ENCODE results near the gene NSD1. TPM values are rescaled to one million over a fixed set of nuclear protein-coding genes. Genes with fewer than 3 reads are reported as not detected.
A peak's percentile ranks its signal among the peaks of the same experiment; 100 is the strongest.

NSD1 gene
- total and polyA plus RNA-seq, 10 of the 15 experiments (the other 5 are each of a cell fraction or from before 2014, with no cell fraction given) = 7.0 to 57.9 (median 30.4) TPM

DNA sequence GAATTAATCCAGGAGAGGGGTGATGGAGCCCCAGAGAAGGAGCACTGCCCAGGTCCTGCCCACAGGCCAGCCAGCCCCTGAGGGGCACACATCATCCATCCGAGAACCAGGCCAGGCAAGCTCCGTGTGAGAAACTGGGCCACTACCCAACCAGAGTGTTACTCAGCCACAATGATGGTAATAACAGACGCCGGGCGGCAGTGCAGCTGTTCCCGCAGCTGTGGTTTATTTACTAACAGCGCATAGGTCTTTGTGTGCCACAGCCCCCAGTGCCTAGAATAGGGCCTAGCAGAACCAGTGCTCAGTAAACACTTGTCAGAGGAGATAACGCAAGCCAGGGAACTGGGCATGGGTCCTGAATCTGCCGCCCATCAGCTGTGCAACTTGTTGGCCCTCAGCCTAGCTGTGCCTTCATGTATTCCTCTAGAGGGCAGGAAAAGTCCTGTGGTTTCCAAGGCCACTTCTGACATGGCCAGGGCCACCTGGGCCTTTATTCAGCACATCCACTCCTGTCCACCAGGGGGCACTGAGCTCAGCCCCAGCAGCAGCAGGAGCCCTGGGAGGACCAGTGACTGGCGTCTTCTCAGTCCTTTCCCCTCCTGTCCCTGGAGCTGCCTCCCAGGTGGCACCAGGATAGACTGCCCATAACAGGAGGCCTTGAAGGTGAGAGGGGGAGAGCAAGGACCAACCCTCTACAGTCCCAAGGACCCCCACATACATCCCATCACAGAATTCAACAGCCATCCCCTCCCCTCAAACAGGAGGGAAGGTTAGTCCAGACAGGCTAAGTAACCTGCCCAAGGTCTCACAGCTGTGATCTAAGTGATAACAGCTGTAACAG, 176.0 kb downstream of the NSD1 start (continued):
- TF ChIP-seq, protein P1, sequence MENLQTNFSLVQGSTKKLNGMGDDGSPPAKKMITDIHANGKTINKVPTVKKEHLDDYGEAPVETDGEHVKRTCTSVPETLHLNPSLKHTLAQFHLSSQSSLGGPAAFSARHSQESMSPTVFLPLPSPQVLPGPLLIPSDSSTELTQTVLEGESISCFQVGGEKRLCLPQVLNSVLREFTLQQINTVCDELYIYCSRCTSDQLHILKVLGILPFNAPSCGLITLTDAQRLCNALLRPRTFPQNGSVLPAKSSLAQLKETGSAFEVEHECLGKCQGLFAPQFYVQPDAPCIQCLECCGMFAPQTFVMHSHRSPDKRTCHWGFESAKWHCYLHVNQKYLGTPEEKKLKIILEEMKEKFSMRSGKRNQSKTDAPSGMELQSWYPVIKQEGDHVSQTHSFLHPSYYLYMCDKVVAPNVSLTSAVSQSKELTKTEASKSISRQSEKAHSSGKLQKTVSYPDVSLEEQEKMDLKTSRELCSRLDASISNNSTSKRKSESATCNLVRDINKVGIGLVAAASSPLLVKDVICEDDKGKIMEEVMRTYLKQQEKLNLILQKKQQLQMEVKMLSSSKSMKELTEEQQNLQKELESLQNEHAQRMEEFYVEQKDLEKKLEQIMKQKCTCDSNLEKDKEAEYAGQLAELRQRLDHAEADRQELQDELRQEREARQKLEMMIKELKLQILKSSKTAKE (IDR thresholded peaks at IDR 0.05; ENCODE audit: low read depth, poor library complexity, severe bottlenecking) = no peak
- TF ChIP-seq SMARCA5 (IDR thresholded peaks at IDR 0.05) = 0 out of 2 replicates have a peak, but pooled peaks have one; percentile 45
- 0 out of 2 replicates have a peak, but pooled peaks have one; percentile 20 for TF ChIP-seq WRNIP1 (IDR thresholded peaks at IDR 0.05; ENCODE audit: borderline replicate concordance, low read depth, low read length)
- 0 out of 2 replicates have a peak, but pooled peaks have one; percentile 18 for TF ChIP-seq IKZF1 (conservative IDR thresholded peaks at IDR 0.05)
- peak; percentile 66 for TF ChIP-seq SMC3 (IDR thresholded peaks at IDR 0.05; ENCODE audit: borderline replicate concordance, low read length)
- TF ChIP-seq, protein P2, sequence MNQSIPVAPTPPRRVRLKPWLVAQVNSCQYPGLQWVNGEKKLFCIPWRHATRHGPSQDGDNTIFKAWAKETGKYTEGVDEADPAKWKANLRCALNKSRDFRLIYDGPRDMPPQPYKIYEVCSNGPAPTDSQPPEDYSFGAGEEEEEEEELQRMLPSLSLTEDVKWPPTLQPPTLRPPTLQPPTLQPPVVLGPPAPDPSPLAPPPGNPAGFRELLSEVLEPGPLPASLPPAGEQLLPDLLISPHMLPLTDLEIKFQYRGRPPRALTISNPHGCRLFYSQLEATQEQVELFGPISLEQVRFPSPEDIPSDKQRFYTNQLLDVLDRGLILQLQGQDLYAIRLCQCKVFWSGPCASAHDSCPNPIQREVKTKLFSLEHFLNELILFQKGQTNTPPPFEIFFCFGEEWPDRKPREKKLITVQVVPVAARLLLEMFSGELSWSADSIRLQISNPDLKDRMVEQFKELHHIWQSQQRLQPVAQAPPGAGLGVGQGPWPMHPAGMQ (IDR thresholded peaks at IDR 0.05; ENCODE audit: borderline replicate concordance) = no peak
- 0 out of 2 replicates have a peak, but pooled peaks have one; percentile 56 for TF ChIP-seq TCF3 (IDR thresholded peaks at IDR 0.05; ENCODE audit: borderline replicate concordance, insufficient read depth, low read depth, low read length)
- peak; percentile 55; the same call in 1 of the 2 replicates for TF ChIP-seq RAD21 (IDR thresholded peaks at IDR 0.05; ENCODE audit: insufficient read depth, low read depth, low read length)
- TF ChIP-seq SUPT20H (IDR thresholded peaks at IDR 0.05; ENCODE audit: borderline replicate concordance, control insufficient read depth, low read depth, low read length) = no peak
- TF ChIP-seq HDAC2 (IDR thresholded peaks at IDR 0.05) = no peak
- TF ChIP-seq, protein P3, sequence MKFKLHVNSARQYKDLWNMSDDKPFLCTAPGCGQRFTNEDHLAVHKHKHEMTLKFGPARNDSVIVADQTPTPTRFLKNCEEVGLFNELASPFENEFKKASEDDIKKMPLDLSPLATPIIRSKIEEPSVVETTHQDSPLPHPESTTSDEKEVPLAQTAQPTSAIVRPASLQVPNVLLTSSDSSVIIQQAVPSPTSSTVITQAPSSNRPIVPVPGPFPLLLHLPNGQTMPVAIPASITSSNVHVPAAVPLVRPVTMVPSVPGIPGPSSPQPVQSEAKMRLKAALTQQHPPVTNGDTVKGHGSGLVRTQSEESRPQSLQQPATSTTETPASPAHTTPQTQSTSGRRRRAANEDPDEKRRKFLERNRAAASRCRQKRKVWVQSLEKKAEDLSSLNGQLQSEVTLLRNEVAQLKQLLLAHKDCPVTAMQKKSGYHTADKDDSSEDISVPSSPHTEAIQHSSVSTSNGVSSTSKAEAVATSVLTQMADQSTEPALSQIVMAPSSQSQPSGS (IDR thresholded peaks at IDR 0.05; ENCODE audit: low read length) = no peak
- no peak for TF ChIP-seq BCL11A (IDR thresholded peaks at IDR 0.05; ENCODE audit: low read depth, low read length)
- TF ChIP-seq, protein P4, sequence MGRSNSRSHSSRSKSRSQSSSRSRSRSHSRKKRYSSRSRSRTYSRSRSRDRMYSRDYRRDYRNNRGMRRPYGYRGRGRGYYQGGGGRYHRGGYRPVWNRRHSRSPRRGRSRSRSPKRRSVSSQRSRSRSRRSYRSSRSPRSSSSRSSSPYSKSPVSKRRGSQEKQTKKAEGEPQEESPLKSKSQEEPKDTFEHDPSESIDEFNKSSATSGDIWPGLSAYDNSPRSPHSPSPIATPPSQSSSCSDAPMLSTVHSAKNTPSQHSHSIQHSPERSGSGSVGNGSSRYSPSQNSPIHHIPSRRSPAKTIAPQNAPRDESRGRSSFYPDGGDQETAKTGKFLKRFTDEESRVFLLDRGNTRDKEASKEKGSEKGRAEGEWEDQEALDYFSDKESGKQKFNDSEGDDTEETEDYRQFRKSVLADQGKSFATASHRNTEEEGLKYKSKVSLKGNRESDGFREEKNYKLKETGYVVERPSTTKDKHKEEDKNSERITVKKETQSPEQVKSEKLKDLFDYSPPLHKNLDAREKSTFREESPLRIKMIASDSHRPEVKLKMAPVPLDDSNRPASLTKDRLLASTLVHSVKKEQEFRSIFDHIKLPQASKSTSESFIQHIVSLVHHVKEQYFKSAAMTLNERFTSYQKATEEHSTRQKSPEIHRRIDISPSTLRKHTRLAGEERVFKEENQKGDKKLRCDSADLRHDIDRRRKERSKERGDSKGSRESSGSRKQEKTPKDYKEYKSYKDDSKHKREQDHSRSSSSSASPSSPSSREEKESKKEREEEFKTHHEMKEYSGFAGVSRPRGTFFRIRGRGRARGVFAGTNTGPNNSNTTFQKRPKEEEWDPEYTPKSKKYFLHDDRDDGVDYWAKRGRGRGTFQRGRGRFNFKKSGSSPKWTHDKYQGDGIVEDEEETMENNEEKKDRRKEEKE (IDR thresholded peaks at IDR 0.05) = no peak
- TF ChIP-seq TCF12 (IDR thresholded peaks at IDR 0.05; ENCODE audit: low read depth, low read length) = 0 out of 2 replicates have a peak, but pooled peaks have one; percentile 26
- TF ChIP-seq, protein P5, sequence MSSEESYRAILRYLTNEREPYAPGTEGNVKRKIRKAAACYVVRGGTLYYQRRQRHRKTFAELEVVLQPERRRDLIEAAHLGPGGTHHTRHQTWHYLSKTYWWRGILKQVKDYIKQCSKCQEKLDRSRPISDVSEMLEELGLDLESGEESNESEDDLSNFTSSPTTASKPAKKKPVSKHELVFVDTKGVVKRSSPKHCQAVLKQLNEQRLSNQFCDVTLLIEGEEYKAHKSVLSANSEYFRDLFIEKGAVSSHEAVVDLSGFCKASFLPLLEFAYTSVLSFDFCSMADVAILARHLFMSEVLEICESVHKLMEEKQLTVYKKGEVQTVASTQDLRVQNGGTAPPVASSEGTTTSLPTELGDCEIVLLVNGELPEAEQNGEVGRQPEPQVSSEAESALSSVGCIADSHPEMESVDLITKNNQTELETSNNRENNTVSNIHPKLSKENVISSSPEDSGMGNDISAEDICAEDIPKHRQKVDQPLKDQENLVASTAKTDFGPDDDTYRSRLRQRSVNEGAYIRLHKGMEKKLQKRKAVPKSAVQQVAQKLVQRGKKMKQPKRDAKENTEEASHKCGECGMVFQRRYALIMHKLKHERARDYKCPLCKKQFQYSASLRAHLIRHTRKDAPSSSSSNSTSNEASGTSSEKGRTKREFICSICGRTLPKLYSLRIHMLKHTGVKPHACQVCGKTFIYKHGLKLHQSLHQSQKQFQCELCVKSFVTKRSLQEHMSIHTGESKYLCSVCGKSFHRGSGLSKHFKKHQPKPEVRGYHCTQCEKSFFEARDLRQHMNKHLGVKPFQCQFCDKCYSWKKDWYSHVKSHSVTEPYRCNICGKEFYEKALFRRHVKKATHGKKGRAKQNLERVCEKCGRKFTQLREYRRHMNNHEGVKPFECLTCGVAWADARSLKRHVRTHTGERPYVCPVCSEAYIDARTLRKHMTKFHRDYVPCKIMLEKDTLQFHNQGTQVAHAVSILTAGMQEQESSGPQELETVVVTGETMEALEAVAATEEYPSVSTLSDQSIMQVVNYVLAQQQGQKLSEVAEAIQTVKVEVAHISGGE (CRISPR knock-in tag; IDR thresholded peaks at IDR 0.05) = no peak
